DND-41 (cell line): ENCODE data around the gene MEGF6.

Source experiments
- ATAC-seq: fragments of 200-7000 bp; cut with Tn5 transposase; 3 replicates; pipeline ENCODE4 v1.9.1; 2021; ENCODE audit warnings: low read depth; ENCODE audit not compliant: insufficient read depth
- DNase-seq: peaks from one replicate; pipeline ENCODE4 v3.0.0-alpha.2; 2020
- H2AFZ ChIP-seq: 2 replicates; pipeline ENCODE4 v1.6.0; 2012; ENCODE audit warnings: low read depth, low read length
- H3K27ac ChIP-seq: 2 replicates; pipeline ENCODE4 v1.5.1; 2012; ENCODE audit warnings: low read length, inconsistent platforms
- H3K27me3 ChIP-seq: fragments of 200-600 bp; sonication (generic); 2 replicates; pipeline ENCODE4 v1.6.0; 2012; ENCODE audit warnings: low read length, mild to moderate bottlenecking, inconsistent platforms; ENCODE audit not compliant: insufficient read depth, poor library complexity
- H3K36me3 ChIP-seq: 2 replicates; pipeline ENCODE4 v1.5.1; 2012; ENCODE audit warnings: low read length, inconsistent platforms; ENCODE audit not compliant: insufficient read depth
- H3K4me1 ChIP-seq: 2 replicates; pipeline ENCODE4 v1.5.1; 2012; ENCODE audit warnings: mild to moderate bottlenecking, low read length; ENCODE audit not compliant: insufficient read depth
- H3K4me2 ChIP-seq: 2 replicates; pipeline ENCODE4 v1.6.0; 2012; ENCODE audit warnings: mild to moderate bottlenecking, moderate library complexity, low read length, inconsistent platforms; ENCODE audit not compliant: insufficient read depth
- H3K4me3 ChIP-seq, 2 experiments: fragments of 200-600 bp in 1 of 2; shearing (Covaris generic) in 1 of 2; 2 replicates each; pipeline ENCODE4 v1.5.1; 2012 to 2016; ENCODE audit warnings: inconsistent platforms in 2 of 2, low read length in 2 of 2, mild to moderate bottlenecking in 2 of 2, low read depth in 1 of 2, moderate library complexity in 1 of 2
- H3K79me2 ChIP-seq: 2 replicates; pipeline ENCODE4 v1.6.0; 2012; ENCODE audit warnings: low read length, inconsistent platforms; ENCODE audit not compliant: insufficient read depth
- H3K9ac ChIP-seq: 2 replicates; pipeline ENCODE4 v1.6.0; 2012; ENCODE audit warnings: low read depth, mild to moderate bottlenecking, inconsistent platforms, low read length, moderate library complexity
- H3K9me3 ChIP-seq: 2 replicates; pipeline ENCODE4 v1.5.1; 2012; ENCODE audit warnings: low read length, moderate library complexity, mild to moderate bottlenecking, inconsistent platforms; ENCODE audit not compliant: insufficient read depth, severe bottlenecking
- H4K20me1 ChIP-seq: 2 replicates; pipeline ENCODE4 v1.6.0; 2012; ENCODE audit warnings: low read length; ENCODE audit not compliant: insufficient read depth
- CTCF ChIP-seq: IDR thresholded peaks from 2 replicates; pipeline ENCODE4 v1.5.1; 2012; ENCODE audit warnings: borderline replicate concordance, low read length, moderate library complexity, mild to moderate bottlenecking; ENCODE audit not compliant: poor library complexity, severe bottlenecking; ENCODE audit errors: extremely low read depth
- EZH2 ChIP-seq: IDR thresholded peaks from 3 replicates; pipeline ENCODE4 v1.6.1; 2012; ENCODE audit warnings: borderline replicate concordance, low read depth, mild to moderate bottlenecking, moderate library complexity, low read length, inconsistent platforms; ENCODE audit not compliant: severe bottlenecking

Gene MEGF6

GRCh38 chr1:3521426-3521825, 89.9 kb downstream of the MEGF6 start:
- TF ChIP-seq EZH2 (no peak), CTCF (no peak)
- H3K27ac ChIP-seq: no peak overlapping the region
- no peaks in the 10 kb centered on the region for H3K4me1 ChIP-seq
- no peaks in the 10 kb centered on the region for H3K36me3 ChIP-seq
- no peak overlapping the region for H2AFZ ChIP-seq
- no peak overlapping the region for H3K4me3 ChIP-seq
- no peaks in the 10 kb centered on the region for H3K9me3 ChIP-seq
- H4K20me1 ChIP-seq: peaks cover 19% of the 10 kb centered on the region; the same call in 1 of the 2 replicates
- ATAC-seq (no peak), DNase-seq (no peak)
- no peak overlapping the region for H3K9ac ChIP-seq
- no peaks in the 10 kb centered on the region for H3K79me2 ChIP-seq
- no peak overlapping the region for H3K4me2 ChIP-seq
- H3K27me3 ChIP-seq: no peaks in the 10 kb centered on the region

- Histone ChIP-seq H3K4me1 (no peaks in the 10 kb centered on the region), H3K9ac (no peak overlapping the region), H3K4me3 (no peak overlapping the region), H3K27ac (no peak overlapping the region), H2AFZ (no peak overlapping the region), H3K27me3 (no peaks in the 10 kb centered on the region), H3K4me2 (no peak overlapping the region), H3K79me2 (no peaks in the 10 kb centered on the region), H3K9me3 (no peaks in the 10 kb centered on the region), H4K20me1 (peaks cover 16% of the 10 kb centered on the region; the same call in 1 of the 2 replicates), H3K36me3 (no peaks in the 10 kb centered on the region)
- DNase-seq: no peak
- TF ChIP-seq EZH2 (no peak), CTCF (no peak)
- no peak for ATAC-seq
Measured at GRCh38 chr1:3520419-3521378, 90.6 kb downstream of the MEGF6 start.

- no peak overlapping the region for H3K4me3 ChIP-seq
- no peak for DNase-seq
- no peak overlapping the region for H2AFZ ChIP-seq
- H3K4me1 ChIP-seq: no peaks in the 10 kb centered on the region
- H3K79me2 ChIP-seq: no peaks in the 10 kb centered on the region
- H3K36me3 ChIP-seq: no peaks in the 10 kb centered on the region
- TF ChIP-seq CTCF: no peak
- no peak for TF ChIP-seq EZH2
- ATAC-seq: no peak
- peaks cover 10% of the 10 kb centered on the region; the same call in 1 of the 2 replicates for H4K20me1 ChIP-seq
- no peak overlapping the region for H3K27ac ChIP-seq
- H3K27me3 ChIP-seq: no peaks in the 10 kb centered on the region
- no peaks in the 10 kb centered on the region for H3K9me3 ChIP-seq
- no peak overlapping the region for H3K4me2 ChIP-seq
- no peak overlapping the region for H3K9ac ChIP-seq
Measured at GRCh38 chr1:3519301-3519885, 91.9 kb downstream of the MEGF6 start.
